Right atrium auricular region (tissue), 2 donors: ENCODE data around the gene ERC2. TPM values are rescaled to one million over a fixed set of nuclear protein-coding genes. Genes with fewer than 3 reads are reported as not detected.

Source experiments
- DNase-seq: peaks from one replicate; pipeline ENCODE4 v3.0.0-alpha.2; 2019; ENCODE audit warnings: low spot score
- H3K27ac ChIP-seq, 2 donors: fragments of 200-600 bp; sonication (generic); 1 replicate in 1 of 2; 2 replicates in 1 of 2; pipeline ENCODE4 v1.5.1; 2016 to 2019
- H3K27me3 ChIP-seq, 2 donors: fragments of 200-600 bp; sonication (generic); one replicate each; pipeline versions ENCODE4 v1.5.1 to v1.6.0; 2017 to 2019
- H3K36me3 ChIP-seq: fragments of 200-600 bp; sonication (generic); one replicate; pipeline ENCODE4 v1.5.1; 2016
- H3K4me1 ChIP-seq, 2 donors: fragments of 200-600 bp; sonication (generic); one replicate each; pipeline versions ENCODE4 v1.5.1 to v1.6.0; 2017 to 2019
- H3K4me3 ChIP-seq, 2 donors: fragments of 200-600 bp; sonication (generic); 1 replicate in 1 of 2; 2 replicates in 1 of 2; pipeline ENCODE4 v1.5.1; 2017 to 2019; ENCODE audit warnings: mild to moderate bottlenecking in 1 of 2, moderate library complexity in 1 of 2
- H3K9me3 ChIP-seq, 2 donors: fragments of 200-600 bp; sonication (generic); one replicate each; pipeline ENCODE4 v1.5.1; 2019
- total RNA-seq, 2 donors: library from RNA; depleted of rRNA; stranded (reverse); fragments of >200 nt; gene quantifications; one replicate each; pipeline ENCODE4 v1.1.0, GENCODE V29; 2016
- TF ChIP-seq, protein P1 (sequence below), 2 donors: fragments of 200-600 bp; sonication (generic); IDR thresholded peaks; one replicate each; pipeline ENCODE4 v1.5.1; 2019; ENCODE audit warnings: antibody characterized with exemption in 2 of 2

The ERC2 gene
- total RNA-seq, 2 donors from 2014 or later: 2.9 to 4.0 TPM

DNA sequence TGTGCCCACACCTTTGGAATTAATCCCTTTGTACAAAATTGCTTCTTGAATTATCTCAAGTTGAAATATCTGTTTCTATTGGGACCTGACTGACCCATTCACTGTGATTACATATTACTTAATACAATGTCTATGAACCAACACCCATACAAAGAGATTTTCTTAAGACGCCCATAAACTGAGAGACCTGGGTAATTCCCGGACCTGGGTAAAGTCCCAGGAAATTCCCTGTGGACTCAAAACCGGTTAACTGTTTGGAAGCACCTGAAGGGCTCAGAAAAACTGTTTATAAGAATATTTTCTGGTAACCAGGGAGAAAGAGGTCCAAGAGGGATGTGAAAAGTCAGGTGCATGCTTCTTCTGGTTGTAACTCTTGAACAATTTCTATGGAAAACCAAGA lies 667.2 kb downstream of the ERC2 start:
- H3K4me3 ChIP-seq: no peak overlapping the region
- H3K27me3 ChIP-seq: no peaks in the 10 kb centered on the region
- no peaks in the 10 kb centered on the region for H3K9me3 ChIP-seq
- TF ChIP-seq, protein P1, sequence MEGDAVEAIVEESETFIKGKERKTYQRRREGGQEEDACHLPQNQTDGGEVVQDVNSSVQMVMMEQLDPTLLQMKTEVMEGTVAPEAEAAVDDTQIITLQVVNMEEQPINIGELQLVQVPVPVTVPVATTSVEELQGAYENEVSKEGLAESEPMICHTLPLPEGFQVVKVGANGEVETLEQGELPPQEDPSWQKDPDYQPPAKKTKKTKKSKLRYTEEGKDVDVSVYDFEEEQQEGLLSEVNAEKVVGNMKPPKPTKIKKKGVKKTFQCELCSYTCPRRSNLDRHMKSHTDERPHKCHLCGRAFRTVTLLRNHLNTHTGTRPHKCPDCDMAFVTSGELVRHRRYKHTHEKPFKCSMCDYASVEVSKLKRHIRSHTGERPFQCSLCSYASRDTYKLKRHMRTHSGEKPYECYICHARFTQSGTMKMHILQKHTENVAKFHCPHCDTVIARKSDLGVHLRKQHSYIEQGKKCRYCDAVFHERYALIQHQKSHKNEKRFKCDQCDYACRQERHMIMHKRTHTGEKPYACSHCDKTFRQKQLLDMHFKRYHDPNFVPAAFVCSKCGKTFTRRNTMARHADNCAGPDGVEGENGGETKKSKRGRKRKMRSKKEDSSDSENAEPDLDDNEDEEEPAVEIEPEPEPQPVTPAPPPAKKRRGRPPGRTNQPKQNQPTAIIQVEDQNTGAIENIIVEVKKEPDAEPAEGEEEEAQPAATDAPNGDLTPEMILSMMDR (IDR thresholded peaks at IDR 0.05): no peak
- no peaks in the 10 kb centered on the region for H3K4me1 ChIP-seq
- H3K36me3 ChIP-seq: no peaks in the 10 kb centered on the region
- H3K27ac ChIP-seq: no peak overlapping the region
- no peak for DNase-seq

DNA sequence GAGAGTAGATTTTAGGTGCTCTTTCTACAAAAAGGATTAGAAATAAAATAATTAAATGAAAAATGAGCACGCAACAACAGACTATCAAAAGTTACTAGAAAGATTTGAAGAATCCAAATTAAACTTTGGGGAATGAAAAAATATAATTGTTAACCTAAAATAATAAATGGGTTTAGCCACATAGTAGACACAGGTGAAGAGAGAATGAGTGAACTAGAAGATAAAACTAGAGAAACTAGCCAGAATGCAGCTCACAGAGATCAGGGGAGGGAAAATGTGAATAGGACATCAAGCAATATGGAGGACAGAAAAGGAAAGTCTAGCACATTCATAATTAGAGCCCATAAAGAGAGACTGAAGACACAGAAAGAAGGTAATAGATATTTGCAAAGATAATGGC lies 670.5 kb downstream of the ERC2 start:
- no peaks in the 10 kb centered on the region for H3K27me3 ChIP-seq
- no peaks in the 10 kb centered on the region for H3K4me1 ChIP-seq
- H3K4me3 ChIP-seq: no peak overlapping the region
- H3K27ac ChIP-seq: no peak overlapping the region
- TF ChIP-seq, protein P1 (IDR thresholded peaks at IDR 0.05): no peak
- H3K36me3 ChIP-seq: no peaks in the 10 kb centered on the region
- no peaks in the 10 kb centered on the region for H3K9me3 ChIP-seq
- DNase-seq: no peak

DNA sequence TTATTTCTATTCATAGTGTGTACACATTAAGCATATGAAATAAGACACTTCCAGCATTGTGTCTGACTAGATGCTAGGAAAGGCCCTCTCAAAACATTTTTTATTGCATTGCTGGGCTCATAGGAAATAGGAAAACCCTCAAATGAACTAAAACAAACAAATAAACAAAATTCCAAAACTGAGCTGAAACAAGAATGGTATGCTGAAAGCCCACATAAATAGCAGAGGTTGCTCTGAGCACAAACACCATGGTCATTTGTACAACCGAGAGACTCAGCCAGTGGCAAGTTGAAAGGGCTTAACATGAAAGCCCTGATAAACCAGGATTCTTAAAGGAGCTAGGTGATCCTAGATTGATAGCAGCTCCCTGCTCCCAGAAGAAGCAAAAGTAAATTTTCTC lies 671.2 kb downstream of the ERC2 start:
- Histone ChIP-seq H3K9me3 (no peaks in the 10 kb centered on the region), H3K27ac (no peak overlapping the region), H3K27me3 (no peaks in the 10 kb centered on the region), H3K4me3 (no peak overlapping the region), H3K36me3 (no peaks in the 10 kb centered on the region), H3K4me1 (no peaks in the 10 kb centered on the region)
- no peak for DNase-seq
- TF ChIP-seq, protein P1 (IDR thresholded peaks at IDR 0.05): no peak

DNA sequence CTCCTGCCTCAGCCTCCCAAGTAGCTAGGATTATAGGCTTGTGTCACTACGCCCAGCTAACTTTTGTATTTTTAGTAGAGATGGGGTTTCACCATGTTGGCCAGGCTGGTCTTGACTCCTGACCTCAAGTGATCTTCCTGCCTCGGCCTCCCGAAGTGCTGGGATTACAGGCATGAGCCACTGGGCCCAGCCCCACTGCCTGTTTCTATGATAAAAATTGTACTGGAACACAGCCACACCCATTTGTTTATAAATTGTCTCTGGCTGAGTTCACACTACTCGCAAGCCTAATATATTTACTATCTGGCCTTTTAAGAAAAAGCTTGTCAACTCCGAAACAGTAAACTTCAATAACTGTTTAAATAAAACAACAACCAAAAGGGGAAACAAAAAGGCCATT lies 671.7 kb downstream of the ERC2 start:
- no peak overlapping the region for H3K27ac ChIP-seq
- no peaks in the 10 kb centered on the region for H3K9me3 ChIP-seq
- H3K4me1 ChIP-seq: no peaks in the 10 kb centered on the region
- no peak overlapping the region for H3K4me3 ChIP-seq
- no peaks in the 10 kb centered on the region for H3K27me3 ChIP-seq
- DNase-seq: no peak
- H3K36me3 ChIP-seq: no peaks in the 10 kb centered on the region
- TF ChIP-seq, protein P1 (IDR thresholded peaks at IDR 0.05): no peak

DNA sequence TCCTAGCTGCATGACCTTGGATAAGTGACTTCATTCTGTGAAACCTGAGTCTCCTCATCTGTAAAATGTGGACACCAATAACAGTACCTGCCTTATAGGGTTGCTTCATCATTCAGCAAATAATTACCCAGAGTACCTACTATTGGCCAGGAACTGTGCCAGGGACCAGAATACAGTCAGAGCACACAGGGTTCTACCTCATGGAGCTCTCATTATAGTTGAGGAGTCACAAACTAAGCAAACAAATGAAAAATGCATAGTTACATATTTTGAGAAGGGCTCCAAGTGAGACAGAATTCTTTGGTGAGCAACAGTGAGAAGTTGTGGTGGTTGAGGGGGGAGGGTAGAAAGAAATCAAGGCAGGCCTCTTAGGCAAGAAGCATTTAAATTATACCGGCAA lies 672.5 kb downstream of the ERC2 start:
- Histone ChIP-seq H3K9me3 (no peaks in the 10 kb centered on the region), H3K27ac (no peak overlapping the region), H3K27me3 (no peaks in the 10 kb centered on the region), H3K4me3 (no peak overlapping the region), H3K4me1 (no peaks in the 10 kb centered on the region), H3K36me3 (no peaks in the 10 kb centered on the region)
- TF ChIP-seq, protein P1 (IDR thresholded peaks at IDR 0.05): no peak
- DNase-seq: no peak

DNA sequence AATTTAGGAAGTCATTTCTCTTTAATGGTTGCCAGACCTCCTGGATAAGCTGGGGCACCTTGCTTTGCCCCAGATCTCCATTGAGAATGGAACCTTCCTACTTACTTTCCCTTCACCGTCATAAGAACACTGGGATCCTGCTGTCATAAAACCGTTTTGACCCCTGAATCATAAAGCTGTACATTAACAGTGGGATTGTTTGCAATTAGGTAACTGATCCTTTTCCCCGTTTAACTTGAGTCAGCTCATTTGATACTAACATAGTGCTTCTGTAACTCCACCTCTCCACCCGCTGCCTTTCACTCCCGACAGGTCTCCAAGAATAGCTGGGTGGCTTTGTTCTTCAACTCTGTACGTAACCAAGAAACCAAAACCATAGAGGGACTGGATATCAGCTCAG lies 673.0 kb downstream of the ERC2 start:
- no peak overlapping the region for H3K27ac ChIP-seq
- TF ChIP-seq, protein P1 (IDR thresholded peaks at IDR 0.05): no peak
- no peaks in the 10 kb centered on the region for H3K9me3 ChIP-seq
- H3K27me3 ChIP-seq: no peaks in the 10 kb centered on the region
- DNase-seq: no peak
- H3K4me1 ChIP-seq: no peaks in the 10 kb centered on the region
- no peak overlapping the region for H3K4me3 ChIP-seq
- no peaks in the 10 kb centered on the region for H3K36me3 ChIP-seq
